NT2/D1 (cell line): ENCODE data around the gene ITPRIP.

Experiments
- DNase-seq: peaks from one replicate; pipeline ENCODE4 v3.0.0-alpha.2; 2011; ENCODE audit warnings: low read depth, low spot score
- H3K27me3 ChIP-seq: 2 replicates; pipeline ENCODE4 v1.6.0; 2011; ENCODE audit warnings: mild to moderate bottlenecking; ENCODE audit not compliant: insufficient read length, insufficient read depth
- H3K36me3 ChIP-seq: 2 replicates; pipeline ENCODE4 v1.6.1; 2011; ENCODE audit warnings: mild to moderate bottlenecking, low read length, mixed read lengths; ENCODE audit not compliant: insufficient read depth, insufficient read length
- H3K4me1 ChIP-seq: 2 replicates; pipeline ENCODE4 v1.5.1; 2011; ENCODE audit not compliant: insufficient read depth, insufficient read length
- H3K4me3 ChIP-seq: 2 replicates; pipeline ENCODE4 v1.5.1; 2011; ENCODE audit warnings: low read depth; ENCODE audit not compliant: insufficient read length
- H3K9ac ChIP-seq: 2 replicates; pipeline ENCODE4 v1.6.0; 2011; ENCODE audit warnings: low read depth; ENCODE audit not compliant: insufficient read length
- H3K9me3 ChIP-seq: 2 replicates; pipeline ENCODE4 v1.5.1; 2011; ENCODE audit warnings: mild to moderate bottlenecking, low read length; ENCODE audit not compliant: insufficient read depth
- SUZ12 ChIP-seq: IDR thresholded peaks from 2 replicates; pipeline ENCODE4 v1.6.1; 2011; ENCODE audit not compliant: insufficient read length, insufficient read depth; ENCODE audit errors: extremely low read depth
- YY1 ChIP-seq: IDR thresholded peaks from 2 replicates; pipeline ENCODE4 v1.6.1; 2011; ENCODE audit not compliant: insufficient read length, insufficient read depth
- ZNF274 ChIP-seq: IDR thresholded peaks from 2 replicates; pipeline ENCODE4 v1.6.1; 2011; ENCODE audit warnings: mild to moderate bottlenecking, low read depth, low read length

The ITPRIP gene

DNA sequence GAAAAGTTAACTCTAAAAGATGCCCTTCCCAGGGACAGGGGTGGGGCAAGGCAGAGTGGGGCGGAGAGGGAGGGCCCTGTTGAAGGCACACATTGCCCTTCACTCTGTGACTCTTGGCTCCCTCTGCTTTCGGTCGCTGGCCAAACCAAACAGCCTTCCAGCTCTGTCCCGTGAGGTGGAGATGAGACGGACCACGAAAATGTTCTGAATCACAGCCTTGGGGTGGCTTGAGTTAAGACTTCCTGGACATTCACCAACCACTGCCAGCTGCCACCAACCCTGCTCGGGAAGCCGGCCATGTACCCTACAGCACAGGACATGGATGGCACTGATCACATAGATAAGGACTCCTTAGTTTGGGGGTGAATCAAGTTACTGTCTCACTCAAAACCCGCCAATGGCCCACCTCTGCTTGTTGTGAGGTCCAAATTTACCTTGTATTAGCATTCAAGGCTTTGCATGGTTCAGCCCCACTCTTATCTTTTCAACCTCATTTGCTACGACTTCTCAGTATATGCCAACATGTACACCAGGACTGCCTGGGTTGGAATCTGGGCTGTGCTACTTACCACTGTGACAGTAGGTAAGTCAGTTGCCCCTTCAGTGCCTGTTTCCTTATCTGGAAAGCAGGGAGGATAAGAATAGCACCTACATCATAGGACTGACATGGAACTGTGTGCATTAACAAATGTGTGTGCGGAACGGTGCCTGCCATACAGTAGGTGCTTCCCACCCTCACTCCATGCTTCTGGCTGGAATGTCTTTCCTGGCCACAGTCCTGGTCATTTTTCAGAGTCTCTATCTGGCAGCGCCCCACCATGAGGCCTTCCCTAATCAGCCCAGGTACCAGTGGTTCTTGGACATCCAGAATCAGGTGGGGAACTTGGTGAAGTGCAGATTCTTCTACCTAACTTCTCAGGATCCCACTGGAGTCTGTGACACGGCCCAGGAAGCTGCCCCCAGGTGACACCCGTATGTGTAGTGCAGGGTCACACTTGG is 28.0 kb downstream of the ITPRIP start:
- H3K27me3 ChIP-seq, result no peaks in the 10 kb centered on the region
- no peaks in the 10 kb centered on the region; the same call in 1 of the 2 replicates for H3K9me3 ChIP-seq
- peaks cover 47% of the 10 kb centered on the region for H3K36me3 ChIP-seq
- no peak overlapping the region for H3K9ac ChIP-seq
- TF ChIP-seq YY1 (no peak), ZNF274 (no peak), SUZ12 (no peak)
- H3K4me3 ChIP-seq, result no peak overlapping the region
- no peak for DNase-seq
- H3K4me1 ChIP-seq, result no peaks in the 10 kb centered on the region

DNA sequence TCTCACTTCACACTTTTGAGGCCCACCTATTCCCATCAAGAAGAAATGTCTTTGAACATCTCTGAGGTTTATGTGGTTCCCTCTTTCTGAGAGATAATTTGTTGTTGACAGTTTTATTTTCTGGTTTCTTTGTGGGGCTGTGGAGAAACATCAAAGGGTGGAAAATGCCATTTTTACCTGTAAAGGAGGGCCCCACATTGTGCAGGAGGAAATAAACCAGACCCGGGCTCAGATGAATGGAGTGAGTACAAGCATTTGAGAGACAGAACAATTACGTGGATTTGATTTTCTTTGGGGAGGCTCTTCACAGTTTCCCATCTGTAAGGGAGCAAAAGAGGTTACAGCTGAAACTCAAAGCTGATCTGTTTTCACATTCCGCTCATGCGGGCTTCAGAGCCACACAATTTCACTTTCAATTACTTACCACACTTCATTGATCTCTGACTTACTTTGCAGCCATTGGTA is 29.8 kb downstream of the ITPRIP start:
- no peak overlapping the region for H3K4me3 ChIP-seq
- H3K9me3 ChIP-seq, result peaks cover 16% of the 10 kb centered on the region; the same call in 1 of the 2 replicates
- no peak overlapping the region for H3K9ac ChIP-seq
- H3K4me1 ChIP-seq, result no peaks in the 10 kb centered on the region
- no peaks in the 10 kb centered on the region for H3K27me3 ChIP-seq
- peaks cover 29% of the 10 kb centered on the region for H3K36me3 ChIP-seq
- TF ChIP-seq ZNF274, result no peak
- no peak for TF ChIP-seq SUZ12
- no peak for TF ChIP-seq YY1
- DNase-seq, result no peak

DNA sequence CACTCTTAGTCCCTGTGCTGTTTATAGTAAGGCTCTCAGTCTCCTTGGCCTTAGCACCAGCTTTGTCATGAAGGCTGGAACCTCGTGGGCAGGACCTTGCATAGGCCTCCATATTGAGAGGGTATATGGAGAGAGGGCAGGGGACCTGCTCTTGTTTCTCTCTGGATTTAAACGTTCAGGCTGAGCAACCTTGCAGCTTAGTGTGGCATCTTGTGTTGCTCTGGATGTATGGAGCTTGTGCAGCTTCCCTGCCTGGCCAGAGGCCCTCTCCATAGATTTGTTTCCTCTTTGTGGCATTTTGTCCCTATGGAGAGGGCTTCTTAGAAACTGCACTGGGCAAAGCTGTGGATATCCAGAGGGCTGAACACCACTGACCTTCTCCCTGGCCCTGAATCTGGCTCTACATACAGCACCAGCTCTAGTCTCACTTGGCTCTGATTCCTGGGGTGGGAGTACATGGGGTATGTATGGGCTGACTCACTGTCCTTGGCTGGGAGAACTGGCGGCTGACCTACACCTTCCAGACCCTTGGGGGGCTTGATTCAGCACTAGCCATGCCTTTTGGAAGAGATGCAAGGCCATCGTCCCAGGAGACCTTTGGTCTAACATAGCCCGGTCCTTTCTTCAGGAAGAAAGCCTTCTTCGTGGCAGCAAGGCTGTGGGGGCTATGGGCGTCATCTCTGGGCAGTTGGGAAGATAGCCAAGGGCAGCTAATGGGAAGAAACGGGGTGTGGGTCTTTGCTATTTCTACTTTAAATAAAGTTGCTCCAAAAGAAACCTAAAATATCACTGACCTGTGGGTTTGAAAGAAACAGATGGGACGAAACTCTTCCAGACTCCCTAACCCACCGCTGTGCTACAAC is 30.5 kb downstream of the ITPRIP start:
- H3K9me3 ChIP-seq, result peaks cover 23% of the 10 kb centered on the region; the same call in 1 of the 2 replicates
- H3K4me3 ChIP-seq, result no peak overlapping the region
- H3K9ac ChIP-seq, result no peak overlapping the region
- TF ChIP-seq ZNF274 (no peak), SUZ12 (no peak), YY1 (no peak)
- no peaks in the 10 kb centered on the region for H3K27me3 ChIP-seq
- H3K36me3 ChIP-seq, result peaks cover 23% of the 10 kb centered on the region
- DNase-seq, result no peak
- H3K4me1 ChIP-seq, result no peaks in the 10 kb centered on the region

DNA sequence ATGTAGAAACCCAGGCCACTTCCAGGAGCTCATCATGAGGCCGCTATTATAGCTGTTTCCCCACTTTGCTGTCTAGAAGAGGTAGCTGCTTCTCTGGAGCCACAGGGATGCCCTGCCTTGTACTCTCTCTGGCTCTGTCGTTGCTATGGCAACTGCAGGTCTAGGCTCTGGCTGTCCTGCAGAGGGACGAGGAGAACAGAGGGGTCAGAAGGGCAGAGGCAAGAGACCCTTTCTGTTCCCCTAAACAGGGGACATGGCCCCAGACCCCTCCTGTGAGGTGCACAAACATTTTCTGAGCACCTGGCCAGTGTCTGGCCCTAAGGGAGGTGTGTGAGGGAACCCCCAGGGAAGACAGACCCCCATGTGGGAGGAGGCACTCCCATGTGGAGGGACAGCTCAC is 31.4 kb downstream of the ITPRIP start:
- Histone ChIP-seq H3K4me1 (no peaks in the 10 kb centered on the region), H3K9me3 (peaks cover 27% of the 10 kb centered on the region; the same call in 1 of the 2 replicates), H3K36me3 (peaks cover 14% of the 10 kb centered on the region), H3K27me3 (no peaks in the 10 kb centered on the region), H3K9ac (no peak overlapping the region), H3K4me3 (no peak overlapping the region)
- TF ChIP-seq YY1, result no peak
- TF ChIP-seq ZNF274, result no peak
- no peak for TF ChIP-seq SUZ12
- no peak for DNase-seq

DNA sequence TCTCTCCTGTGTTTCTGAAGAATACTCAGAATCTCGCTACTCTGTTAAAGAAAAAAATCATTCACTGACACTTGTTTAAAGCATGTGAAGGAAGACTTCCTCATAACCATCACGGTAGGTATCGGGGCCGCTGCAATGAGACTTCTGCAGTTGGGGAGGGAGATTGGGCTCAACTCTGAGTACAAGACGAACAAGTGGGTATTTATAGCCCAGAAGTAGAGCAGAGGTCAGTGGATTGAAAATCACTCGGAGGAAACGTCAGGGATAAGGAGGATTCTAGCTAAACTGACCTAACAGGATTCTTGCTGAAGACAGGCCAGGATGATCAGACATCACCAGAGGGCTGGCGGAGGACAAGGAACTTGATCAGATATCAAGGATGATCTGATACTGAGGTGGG is 33.3 kb downstream of the ITPRIP start:
- no peaks in the 10 kb centered on the region for H3K27me3 ChIP-seq
- TF ChIP-seq SUZ12 (no peak), YY1 (no peak), ZNF274 (no peak)
- H3K9ac ChIP-seq, result no peak overlapping the region
- no peak overlapping the region for H3K4me3 ChIP-seq
- no peaks in the 10 kb centered on the region for H3K36me3 ChIP-seq
- H3K9me3 ChIP-seq, result peaks cover 27% of the 10 kb centered on the region; the same call in 1 of the 2 replicates
- no peak for DNase-seq
- no peaks in the 10 kb centered on the region for H3K4me1 ChIP-seq

DNA sequence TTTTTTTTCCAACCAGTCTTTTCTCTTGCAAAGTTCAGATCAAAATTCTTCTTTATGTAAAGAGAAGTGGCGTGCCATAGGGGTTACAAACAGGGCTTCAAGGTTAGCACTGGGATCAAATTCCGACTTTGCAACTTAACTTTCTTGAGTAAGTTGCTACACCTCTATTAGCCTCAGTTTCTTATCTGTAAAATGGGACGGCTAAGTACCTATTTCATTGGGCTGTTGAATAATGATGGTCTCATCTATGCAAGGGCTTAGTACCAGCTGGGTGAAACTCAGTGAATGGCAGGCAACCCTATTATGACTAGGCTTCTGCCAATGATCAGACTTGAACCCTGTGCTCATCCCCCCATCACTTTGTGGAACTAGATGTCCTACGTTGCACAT is 33.9 kb downstream of the ITPRIP start:
- no peak overlapping the region for H3K9ac ChIP-seq
- H3K36me3 ChIP-seq, result no peaks in the 10 kb centered on the region
- no peak overlapping the region for H3K4me3 ChIP-seq
- H3K4me1 ChIP-seq, result no peaks in the 10 kb centered on the region
- no peak for DNase-seq
- TF ChIP-seq YY1, result no peak
- TF ChIP-seq SUZ12, result no peak
- no peaks in the 10 kb centered on the region for H3K27me3 ChIP-seq
- H3K9me3 ChIP-seq, result peaks cover 27% of the 10 kb centered on the region; the same call in 1 of the 2 replicates
